Skeletal muscle cell (primary cell): Measurements from ENCODE around the gene LOXHD1.

Experiments used
- DNase-seq: peaks from one replicate; pipeline ENCODE4 v3.0.0-alpha.2; 2010; ENCODE audit warnings: low read depth
- H3K4me3 ChIP-seq: 2 replicates; pipeline ENCODE4 v1.5.1; 2011; ENCODE audit warnings: low read depth, mild to moderate bottlenecking, control low read depth, low read length, moderate library complexity

LOXHD1 gene

DNA sequence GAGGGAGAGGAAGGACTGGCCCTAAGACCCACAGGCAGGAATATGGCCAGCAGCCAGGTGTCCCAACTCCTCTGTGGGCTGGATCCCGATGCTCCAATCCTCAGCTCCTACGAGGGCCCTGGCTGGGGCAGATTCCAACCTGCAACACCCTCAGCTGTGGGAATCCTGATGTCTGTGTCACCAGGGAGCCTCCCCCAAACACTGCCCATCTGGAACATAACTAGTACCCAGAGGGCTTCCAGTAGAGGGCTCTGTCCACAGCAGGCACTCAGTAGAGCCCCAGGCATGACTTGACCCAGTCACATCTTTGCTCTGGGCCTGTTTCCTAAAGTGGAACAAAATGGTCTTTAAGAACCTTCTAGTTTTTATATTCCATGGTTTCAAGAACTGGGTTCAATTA, 20.6 kb upstream of the LOXHD1 start:
- no peak overlapping the region for H3K4me3 ChIP-seq
- no peak for DNase-seq

GRCh38 chr18:46676182-46676835, 19.3 kb upstream of the LOXHD1 start:
- no peak for DNase-seq
- H3K4me3 ChIP-seq = no peak overlapping the region

- no peak for DNase-seq
- H3K4me3 ChIP-seq = no peak overlapping the region
Measured at GRCh38 chr18:46675112-46675511, 18.1 kb upstream of the LOXHD1 start.

- no peak overlapping the region for H3K4me3 ChIP-seq
- no peak for DNase-seq
Measured at GRCh38 chr18:46672062-46672970, 15.3 kb upstream of the LOXHD1 start.

- no peak for DNase-seq
- H3K4me3 ChIP-seq = no peak overlapping the region
Measured at GRCh38 chr18:46668694-46669093, 11.7 kb upstream of the LOXHD1 start.

GRCh38 chr18:46668135-46668534, 11.1 kb upstream of the LOXHD1 start:
- DNase-seq = no peak
- no peak overlapping the region for H3K4me3 ChIP-seq

DNA sequence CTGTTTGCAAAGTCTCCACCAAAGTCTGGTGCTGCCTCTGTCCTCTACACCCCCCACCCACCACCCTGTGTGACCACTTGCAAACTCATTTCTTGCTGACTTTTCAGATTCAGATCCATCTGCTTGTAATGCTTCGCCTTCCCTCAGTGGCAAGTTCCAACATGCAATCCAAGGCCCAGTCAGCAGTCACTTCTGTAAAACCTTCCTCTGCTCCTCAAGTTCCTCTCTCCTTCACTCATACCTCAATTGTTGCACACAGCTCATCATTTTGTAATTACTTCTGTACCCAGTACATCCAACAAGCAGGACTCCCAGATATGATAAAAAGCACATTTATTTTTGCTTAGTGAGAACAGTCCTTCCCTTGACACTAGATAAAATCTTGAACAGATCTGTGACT, 6.5 kb upstream of the LOXHD1 start:
- H3K4me3 ChIP-seq = no peak overlapping the region
- no peak for DNase-seq

GRCh38 chr18:46660957-46661749, 4.1 kb upstream of the LOXHD1 start:
- H3K4me3 ChIP-seq = no peak overlapping the region
- peak; percentile 1 for DNase-seq

DNA sequence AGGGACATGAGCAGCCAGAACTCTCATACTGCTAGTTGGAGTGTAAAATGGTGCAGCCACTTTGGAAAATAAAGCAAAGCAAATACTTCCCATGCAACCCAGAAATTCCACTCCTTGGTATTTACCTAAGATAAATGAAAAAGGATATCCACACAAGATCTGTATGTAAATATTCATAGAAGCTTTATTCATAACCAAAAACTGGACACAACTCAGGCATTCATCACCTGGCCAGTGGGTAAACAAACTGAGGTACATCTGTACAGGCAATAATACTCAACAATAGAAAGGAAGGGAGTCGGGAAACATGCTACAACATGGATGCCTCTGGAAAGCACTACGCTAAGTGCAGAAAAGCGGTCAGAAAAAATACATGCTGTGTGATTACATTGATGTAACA, 2.5 kb upstream of the LOXHD1 start:
- no peak for DNase-seq

DNA sequence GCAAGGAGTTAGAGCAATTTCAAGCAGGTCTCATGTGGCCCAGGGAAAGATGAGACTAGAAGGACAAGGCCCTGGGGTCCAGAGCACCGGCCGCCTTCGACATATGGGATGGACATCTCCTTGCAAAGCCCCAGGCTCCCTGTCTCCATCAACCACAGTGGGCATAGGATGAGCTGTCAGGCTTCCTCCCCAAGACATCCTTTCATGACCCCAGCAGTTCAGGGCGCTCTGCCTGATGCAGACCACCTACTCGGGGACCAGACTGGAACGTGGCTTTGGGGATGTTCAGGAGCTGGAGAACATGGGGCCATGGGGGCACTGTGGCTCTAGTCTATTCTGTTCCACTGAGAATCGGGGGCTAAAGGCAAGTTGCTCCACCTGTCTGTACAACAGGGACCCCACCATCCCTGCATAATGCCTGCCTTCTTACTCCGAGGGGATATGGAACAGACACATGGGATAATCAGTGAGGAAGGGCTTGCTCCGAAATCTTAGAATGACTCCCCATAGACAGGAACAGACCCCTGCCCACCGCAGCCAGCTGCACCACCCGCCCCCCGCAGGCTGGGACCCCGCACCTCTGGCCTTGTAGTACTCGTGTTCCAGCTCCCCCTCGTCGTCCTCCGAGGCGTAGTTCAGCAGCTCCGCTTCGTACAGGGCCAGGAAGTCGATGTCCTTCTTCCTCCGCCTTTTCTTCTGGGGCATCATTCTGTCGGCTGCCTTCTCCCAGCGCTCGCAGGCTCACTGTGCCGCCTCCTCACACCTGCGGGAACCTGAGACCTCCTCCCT, 500 bp downstream of the LOXHD1 start:
- no peak for DNase-seq
- no peak overlapping the region for H3K4me3 ChIP-seq

More for the DNA sequence above, 2.5 kb upstream of the LOXHD1 start:
- no peak overlapping the region for H3K4me3 ChIP-seq

GRCh38 chr18:46652372-46652771, 4.6 kb downstream of the LOXHD1 start:
- no peak for DNase-seq
- H3K4me3 ChIP-seq = no peak overlapping the region

DNA sequence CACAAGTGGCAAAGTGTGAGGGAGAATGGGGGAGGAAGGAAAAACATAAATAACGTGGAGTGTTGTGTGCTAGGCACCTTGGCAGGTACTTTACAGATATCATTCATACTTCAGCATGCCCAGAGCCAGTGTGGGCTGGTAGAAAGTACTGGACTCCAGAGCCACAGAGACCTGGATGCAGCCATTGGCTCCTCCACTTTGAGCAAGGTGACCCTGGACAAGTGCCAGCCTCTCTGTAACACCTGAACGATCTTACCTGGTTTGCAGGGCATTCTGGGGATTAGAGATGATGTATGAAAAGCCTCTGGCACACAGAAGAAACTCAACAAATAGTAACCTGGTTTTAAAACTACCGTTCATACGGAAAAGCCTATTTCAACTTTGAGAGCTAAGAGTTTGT, 6.3 kb downstream of the LOXHD1 start:
- no peak overlapping the region for H3K4me3 ChIP-seq
- DNase-seq = no peak

- no peak for DNase-seq
- no peak overlapping the region for H3K4me3 ChIP-seq
Measured at GRCh38 chr18:46649071-46649862, 7.8 kb downstream of the LOXHD1 start.

DNA sequence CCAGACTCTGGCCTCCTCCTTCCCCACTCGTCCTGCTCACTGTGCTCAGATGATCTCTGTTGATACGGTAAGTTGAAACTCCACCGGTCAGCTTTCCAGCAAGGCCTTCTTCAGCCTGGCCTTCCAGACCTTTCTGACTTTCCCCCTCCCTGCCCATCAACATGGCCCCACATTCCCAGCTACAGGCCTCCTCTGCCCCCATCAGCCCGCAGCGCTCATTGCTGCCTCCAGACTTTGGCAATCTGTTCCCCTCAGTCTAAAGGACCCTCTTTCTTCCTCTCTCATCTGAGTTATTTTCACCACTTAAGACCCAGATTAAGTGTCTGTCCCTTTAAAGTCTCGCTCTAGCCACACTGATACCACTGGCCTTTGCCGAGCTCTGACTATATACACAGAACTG, 10.6 kb downstream of the LOXHD1 start:
- no peak for DNase-seq
- H3K4me3 ChIP-seq = no peak overlapping the region

DNA sequence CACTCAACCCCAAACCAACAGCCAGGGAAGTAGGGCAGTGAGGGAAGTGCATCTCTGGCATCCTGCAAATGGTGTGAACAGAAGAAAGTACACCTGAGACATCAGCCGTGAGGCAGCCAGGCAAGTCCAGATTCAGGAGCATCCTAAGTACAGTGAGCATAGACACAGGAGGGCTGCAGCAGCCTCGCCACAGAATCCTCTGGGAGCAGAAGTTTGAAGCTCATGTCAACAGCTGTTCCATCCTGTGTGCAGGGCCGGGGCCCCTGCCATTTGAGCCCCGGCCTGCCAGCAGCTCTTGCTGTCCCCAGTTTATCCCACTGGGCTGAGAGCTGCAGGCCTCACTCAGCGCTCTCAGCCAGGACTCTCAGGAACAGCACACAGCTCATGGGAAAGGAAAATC, 14.5 kb downstream of the LOXHD1 start:
- DNase-seq = no peak

DNA sequence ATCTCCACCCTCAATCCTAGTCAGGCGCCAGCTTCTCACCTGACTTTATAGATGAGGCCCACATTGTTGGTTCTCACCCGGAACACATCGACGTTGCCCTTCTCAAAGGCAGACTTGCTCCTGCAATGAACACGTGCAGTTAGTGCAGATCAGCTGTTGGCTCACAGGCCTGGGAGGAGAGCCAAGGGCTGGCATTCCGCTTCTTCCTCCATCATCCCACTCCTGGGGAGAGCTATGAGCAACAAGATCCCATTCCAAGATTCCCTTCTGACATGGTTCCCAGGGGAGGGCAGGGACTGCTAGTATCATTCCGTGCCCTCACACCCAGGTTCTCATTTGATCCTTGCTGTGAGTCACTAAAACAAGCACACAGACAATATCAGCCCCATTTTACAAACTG, 15.1 kb downstream of the LOXHD1 start:
- DNase-seq = no peak
- no peak overlapping the region for H3K4me3 ChIP-seq

More for the DNA sequence above, 14.5 kb downstream of the LOXHD1 start:
- no peak overlapping the region for H3K4me3 ChIP-seq

DNA sequence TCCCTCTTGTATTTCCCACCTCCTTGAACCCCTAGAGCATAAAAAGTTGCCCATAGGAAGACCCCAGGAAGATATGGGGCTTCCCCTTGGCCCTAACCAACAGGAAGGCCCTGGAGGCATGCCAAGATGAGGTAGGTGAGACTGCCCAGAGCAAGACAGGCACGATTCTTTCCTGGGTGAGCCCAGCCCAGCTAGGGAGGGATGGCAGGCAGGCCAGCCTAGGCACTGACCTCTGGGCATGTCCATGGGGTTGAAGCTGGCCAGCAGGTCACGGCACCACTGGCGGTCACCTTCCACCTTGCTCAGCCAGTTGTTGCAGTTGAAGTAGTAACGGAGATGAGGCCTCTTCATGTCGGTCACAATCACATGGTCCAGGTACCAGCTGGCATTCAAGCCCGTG, 17.6 kb downstream of the LOXHD1 start:
- H3K4me3 ChIP-seq = no peak overlapping the region
- DNase-seq = no peak

DNA sequence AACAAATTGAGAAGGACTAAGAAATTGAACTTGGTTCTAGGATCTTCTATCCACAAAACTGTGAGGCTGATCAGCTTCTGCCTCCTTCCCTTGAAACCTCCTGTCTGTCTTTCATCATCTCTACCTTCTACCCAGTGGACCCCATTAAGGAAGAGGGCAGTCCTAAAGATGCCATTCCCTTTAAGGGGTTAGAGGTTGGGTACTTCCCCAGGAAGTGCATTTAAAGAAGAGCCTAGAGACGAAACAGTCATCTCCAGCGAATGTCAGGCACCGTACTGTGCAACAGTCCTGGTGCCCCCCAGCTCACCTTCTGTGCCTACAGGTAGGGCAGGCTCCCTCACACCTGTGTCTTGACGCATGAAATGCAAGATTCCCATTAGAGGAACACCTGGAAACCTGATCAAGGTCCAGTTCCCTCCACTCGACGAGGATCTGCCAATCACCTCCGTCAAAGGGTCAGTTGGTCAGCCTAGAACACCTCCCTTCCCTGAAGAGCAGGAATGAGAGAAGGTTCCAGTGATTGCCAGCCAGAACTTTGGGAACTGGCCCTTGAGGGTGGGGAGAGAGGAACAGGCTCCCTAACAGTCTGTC, 20.9 kb downstream of the LOXHD1 start:
- H3K4me3 ChIP-seq = no peak overlapping the region
- no peak for DNase-seq
